Immature natural killer cell (primary cell): ENCODE measurements around the gene GYPA. TPM values are rescaled to one million over a fixed set of nuclear protein-coding genes. Genes with fewer than 3 reads are reported as not detected.
A peak's percentile ranks its signal among the peaks of the same experiment; 100 is the strongest.
"Not testable (repeated sequence)": the region's sequence is repeated elsewhere in the genome, so short reads cannot be mapped to it uniquely, and the experiment has no call there.

Experiments
- DNase-seq, 3 donors: peaks; one replicate each; pipeline ENCODE4 v3.0.0; 2022; ENCODE audit warnings: mixed read lengths in 1 of 3
- H3K27ac Mint-ChIP-seq, 6 donors: one replicate each; pipeline ENCODE4 v1.8.0; 2020; ENCODE audit warnings: mixed read lengths in 6 of 6, mild to moderate bottlenecking in 5 of 6, inconsistent platforms in 4 of 6, moderate library complexity in 3 of 6
- H3K27me3 Mint-ChIP-seq, 3 donors: one replicate each; pipeline ENCODE4 v1.8.0; 2020 to 2021; ENCODE audit warnings: low read depth in 3 of 3, mild to moderate bottlenecking in 3 of 3, mixed read lengths in 3 of 3, moderate library complexity in 3 of 3, inconsistent platforms in 1 of 3
- H3K36me3 Mint-ChIP-seq, 3 donors: one replicate each; pipeline ENCODE4 v1.8.0; 2020; ENCODE audit warnings: mixed read lengths in 3 of 3, inconsistent platforms in 2 of 3, mild to moderate bottlenecking in 2 of 3
- H3K4me1 Mint-ChIP-seq, 2 donors: one replicate each; pipeline ENCODE4 v1.8.0; 2020; ENCODE audit warnings: inconsistent platforms in 2 of 2, mild to moderate bottlenecking in 2 of 2, mixed read lengths in 2 of 2, moderate library complexity in 1 of 2
- H3K4me3 Mint-ChIP-seq, 5 donors: one replicate each; pipeline ENCODE4 v1.8.0; 2020; ENCODE audit warnings: mild to moderate bottlenecking in 5 of 5, mixed read lengths in 5 of 5, inconsistent platforms in 3 of 5, moderate library complexity in 3 of 5
- H3K9me3 Mint-ChIP-seq, 6 donors: one replicate each; pipeline ENCODE4 v1.8.0; 2020; ENCODE audit warnings: mild to moderate bottlenecking in 6 of 6, mixed read lengths in 6 of 6, inconsistent platforms in 4 of 6, moderate library complexity in 3 of 6
- polyA plus RNA-seq, 3 donors: library from polyadenylated mRNA; unstranded; fragments of 300-500 nt; fragmentation: Illumina TruSeq; gene quantifications; one replicate each; pipeline ENCODE4 v1.2.3, GENCODE V29; 2021

Gene GYPA
- polyA plus RNA-seq, 3 donors from 2014 or later, result not detected

DNA sequence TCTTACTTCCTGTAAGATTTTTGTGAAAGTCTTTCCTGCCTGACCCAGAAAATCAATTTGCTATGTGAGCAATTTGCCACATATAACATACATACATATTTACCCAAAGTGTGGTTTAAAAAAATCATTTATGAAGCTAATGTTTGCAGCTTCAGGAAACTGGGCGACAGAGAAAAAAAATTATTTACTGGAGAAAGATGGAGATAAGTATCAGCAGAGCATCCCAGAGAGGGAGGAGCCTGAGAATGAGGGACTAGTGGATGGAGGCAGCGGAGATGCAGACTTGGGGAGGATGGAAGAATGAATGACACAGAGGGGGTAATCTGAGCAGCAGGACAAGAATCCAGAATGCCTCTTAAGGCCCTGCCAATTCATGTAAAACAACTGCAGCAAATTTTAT, 975 bp upstream of the GYPA start:
- Mint-ChIP-seq H3K4me3 (no peak overlapping the region), H3K27me3 (peaks cover 0 to 4% (median 1%) of the 10 kb centered on the region in 3 donors), H3K36me3 (no peaks in the 10 kb centered on the region), H3K27ac (no peak overlapping the region), H3K4me1 (no peaks in the 10 kb centered on the region), H3K9me3 (no peaks in the 10 kb centered on the region)
- DNase-seq, result no peak

DNA sequence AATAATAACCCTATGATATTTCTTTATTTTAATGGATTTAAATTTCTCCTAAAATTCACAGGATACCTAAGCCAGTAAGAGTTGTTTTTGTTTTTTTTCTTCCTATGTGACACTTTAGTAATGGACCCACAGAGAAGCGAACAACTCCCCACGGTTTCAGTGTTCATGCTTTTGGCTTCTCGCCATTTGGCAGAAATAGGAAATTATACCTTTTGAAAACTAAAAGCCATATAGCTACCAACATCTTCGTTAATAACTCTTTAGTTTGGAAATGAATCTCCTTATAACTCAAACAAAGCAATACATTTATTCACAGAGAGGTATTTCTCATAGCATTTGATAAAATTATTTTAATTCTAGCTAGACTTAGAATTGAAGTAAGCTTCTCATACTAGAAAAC, 527 bp downstream of the GYPA start:
- DNase-seq, H3K9me3 Mint-ChIP-seq: not testable (repeated sequence)

DNA sequence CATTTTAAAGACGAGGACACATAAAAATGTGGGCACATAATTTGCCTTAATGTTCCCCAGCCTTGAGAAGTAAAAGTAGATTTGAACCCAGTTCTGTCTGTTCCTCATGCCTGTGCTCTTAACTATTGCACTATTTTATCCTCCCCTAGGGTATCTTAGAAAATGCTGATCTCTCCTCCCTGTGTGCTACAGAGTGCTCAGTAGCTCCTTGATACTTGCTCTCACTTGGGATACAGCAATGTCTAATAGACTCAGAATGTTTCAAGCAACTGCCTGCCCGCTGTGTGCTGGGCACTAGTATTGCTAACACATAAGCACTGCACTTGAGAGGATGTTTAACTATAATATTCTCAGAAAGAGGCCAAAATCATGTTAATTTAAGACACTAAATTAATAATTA, 971 bp downstream of the GYPA start:
- H3K4me3 Mint-ChIP-seq, DNase-seq, H3K27ac Mint-ChIP-seq, H3K36me3 Mint-ChIP-seq, H3K27me3 Mint-ChIP-seq, H3K4me1 Mint-ChIP-seq, H3K9me3 Mint-ChIP-seq: not testable (repeated sequence)

More for the DNA sequence above, 527 bp downstream of the GYPA start:
- H3K27me3 Mint-ChIP-seq, H3K36me3 Mint-ChIP-seq, H3K4me1 Mint-ChIP-seq, H3K27ac Mint-ChIP-seq, H3K4me3 Mint-ChIP-seq: not testable (repeated sequence)

DNA sequence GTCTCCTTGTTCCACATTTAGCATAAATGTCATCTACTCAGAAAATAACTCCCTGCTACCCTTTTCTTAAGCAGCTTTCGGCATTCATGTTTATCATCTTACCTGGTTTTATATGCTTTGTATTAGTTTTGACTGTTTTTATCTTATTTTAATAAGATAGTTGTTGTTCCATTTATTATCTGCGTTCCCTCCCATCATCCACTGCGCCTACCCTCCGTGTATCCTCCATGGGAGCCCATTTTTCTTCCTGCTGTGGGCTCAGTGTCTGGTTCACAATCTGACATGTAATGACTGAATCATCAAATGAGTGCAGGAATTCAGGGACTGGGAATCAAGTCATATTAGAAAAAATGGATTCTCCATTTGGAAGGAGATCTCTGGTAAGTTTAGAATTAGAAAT, 2.3 kb downstream of the GYPA start:
- not testable (repeated sequence) for H3K27me3 Mint-ChIP-seq, H3K9me3 Mint-ChIP-seq, DNase-seq, H3K4me3 Mint-ChIP-seq, H3K27ac Mint-ChIP-seq, H3K36me3 Mint-ChIP-seq, H3K4me1 Mint-ChIP-seq

DNA sequence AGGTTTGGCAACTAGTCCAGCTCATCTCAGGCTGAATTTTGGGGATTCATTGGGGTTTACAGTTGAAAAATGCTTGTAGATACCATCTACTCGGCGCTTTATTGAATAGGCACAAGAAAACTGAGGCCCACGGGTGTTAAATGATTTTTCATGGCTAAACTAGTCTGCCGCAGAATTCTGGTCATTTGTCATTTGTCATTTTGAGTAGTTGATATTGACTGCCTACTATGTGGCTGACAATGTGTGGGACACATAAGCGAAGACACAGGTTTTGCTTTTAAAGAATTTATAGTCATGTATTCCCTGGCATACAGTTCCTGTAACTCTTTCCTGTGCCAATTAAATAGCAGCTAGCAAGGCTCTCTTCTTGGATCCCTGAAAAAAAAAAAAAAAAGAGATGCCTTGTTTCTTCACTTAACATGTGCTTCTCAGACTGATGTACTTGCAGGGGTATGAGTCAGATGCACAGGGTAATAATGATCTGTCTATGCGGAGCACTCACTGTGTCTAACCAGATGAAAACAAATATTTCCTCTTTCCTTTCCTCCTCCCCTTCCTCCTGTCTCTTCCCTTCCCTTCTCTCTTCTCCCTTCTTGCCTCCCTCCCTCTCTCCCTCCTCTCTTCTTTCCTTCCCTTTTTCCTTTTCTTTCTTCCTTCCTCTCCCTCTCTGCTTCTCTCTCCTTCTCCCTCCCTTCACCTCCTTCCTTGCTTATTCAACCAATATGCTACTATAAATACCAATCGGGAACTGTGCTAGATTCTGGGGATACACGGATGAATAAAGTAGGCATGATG, 3.2 kb downstream of the GYPA start:
- H3K27me3 Mint-ChIP-seq, H3K4me3 Mint-ChIP-seq, H3K27ac Mint-ChIP-seq, H3K4me1 Mint-ChIP-seq, DNase-seq, H3K36me3 Mint-ChIP-seq, H3K9me3 Mint-ChIP-seq: not testable (repeated sequence)

DNA sequence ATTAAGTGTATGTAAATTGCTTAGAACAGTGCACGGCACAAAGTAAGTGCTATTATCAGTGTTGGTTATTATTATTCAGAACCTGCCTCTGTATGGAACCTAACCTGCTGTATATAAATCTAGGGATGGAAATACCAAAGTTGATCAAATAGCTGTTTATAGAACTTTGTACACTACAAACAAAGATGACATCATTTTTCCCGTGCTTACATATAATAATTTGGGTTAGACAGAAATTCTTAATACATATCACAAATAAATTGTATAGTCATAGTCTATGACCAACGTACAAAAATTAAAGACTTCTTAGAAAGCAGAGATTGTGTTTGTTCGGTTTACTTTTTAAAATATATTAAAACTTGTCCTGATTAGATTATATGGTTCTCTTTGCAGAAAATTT, 4.3 kb downstream of the GYPA start:
- not testable (repeated sequence) for H3K4me1 Mint-ChIP-seq, H3K36me3 Mint-ChIP-seq, H3K27me3 Mint-ChIP-seq, H3K27ac Mint-ChIP-seq, H3K4me3 Mint-ChIP-seq, DNase-seq, H3K9me3 Mint-ChIP-seq

DNA sequence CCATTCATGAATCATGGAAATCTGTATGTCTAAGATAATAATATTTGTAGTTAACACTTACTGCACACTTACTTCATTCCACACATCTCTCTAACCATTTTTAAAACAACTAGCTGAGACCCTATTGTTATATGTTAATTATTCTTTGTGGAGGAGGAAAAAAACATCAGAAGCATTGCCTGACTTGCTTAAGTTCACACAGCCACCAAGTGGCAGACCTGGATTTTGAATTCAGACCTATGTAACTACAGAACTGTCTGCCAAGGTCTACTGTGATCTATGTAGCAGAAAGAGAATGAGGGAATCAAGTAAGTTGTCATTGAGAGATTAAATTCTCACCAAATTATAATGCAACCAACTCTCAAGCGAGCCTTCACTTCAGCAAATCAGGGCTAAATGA, 10.4 kb downstream of the GYPA start:
- not testable (repeated sequence) for H3K4me3 Mint-ChIP-seq

DNA sequence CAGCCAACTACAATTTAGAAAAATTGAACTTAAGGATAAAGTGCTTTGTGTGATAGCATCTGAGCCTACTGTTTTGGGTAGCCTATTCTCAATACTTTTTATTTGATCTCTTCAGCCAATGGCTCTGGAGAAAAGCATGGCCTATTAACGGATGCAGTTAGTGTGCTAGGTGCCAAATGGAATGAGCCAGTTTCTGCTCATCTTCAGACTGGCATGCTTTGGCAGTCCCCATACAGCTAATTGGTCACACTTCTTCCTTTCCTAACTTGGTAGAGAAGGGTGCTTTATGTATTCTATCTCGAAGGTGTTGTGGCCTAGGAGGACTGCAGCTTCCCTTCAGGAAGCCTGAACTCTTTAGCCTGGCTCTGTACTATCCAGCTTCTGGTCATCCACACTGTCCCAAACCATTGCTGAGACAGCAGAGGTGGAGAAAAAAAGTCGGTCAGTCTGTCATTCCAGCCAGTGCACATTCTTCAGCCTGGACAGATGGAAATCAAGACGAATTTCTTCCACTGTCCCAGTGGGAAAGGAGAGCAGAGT, 11.1 kb downstream of the GYPA start:
- H3K27ac Mint-ChIP-seq, H3K4me3 Mint-ChIP-seq, DNase-seq, H3K27me3 Mint-ChIP-seq, H3K9me3 Mint-ChIP-seq, H3K4me1 Mint-ChIP-seq, H3K36me3 Mint-ChIP-seq: not testable (repeated sequence)

More for the DNA sequence above, 10.4 kb downstream of the GYPA start:
- H3K36me3 Mint-ChIP-seq, H3K9me3 Mint-ChIP-seq, DNase-seq, H3K27ac Mint-ChIP-seq, H3K4me1 Mint-ChIP-seq, H3K27me3 Mint-ChIP-seq: not testable (repeated sequence)

DNA sequence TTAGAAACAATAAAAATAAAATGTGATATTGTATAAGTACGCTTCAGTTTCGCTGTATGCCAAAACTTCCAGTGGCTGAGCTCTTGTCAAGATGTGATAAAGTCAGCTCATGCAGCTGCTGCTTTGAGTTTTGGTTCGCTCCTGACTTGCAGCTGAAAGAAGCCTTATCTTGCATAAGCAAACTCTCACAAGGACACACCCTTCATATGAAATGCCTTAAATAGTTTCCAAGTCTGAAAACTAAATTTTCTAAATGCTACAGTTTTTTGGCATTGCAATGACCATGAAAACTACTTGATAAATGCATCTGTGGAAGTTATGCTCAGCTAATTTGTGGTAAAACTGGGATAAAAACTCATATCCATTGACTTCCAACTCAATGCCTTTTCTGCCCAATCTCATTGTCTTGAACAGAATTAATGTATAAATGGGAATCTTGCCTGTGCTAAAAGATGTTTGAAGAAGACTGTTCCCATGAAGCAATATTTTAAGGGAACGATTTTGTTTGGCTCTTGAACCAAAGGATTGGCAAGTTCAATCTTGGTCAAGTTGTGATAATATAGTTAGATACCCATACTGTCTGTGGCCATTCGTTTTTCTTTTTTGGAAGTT, 11.7 kb downstream of the GYPA start:
- H3K27me3 Mint-ChIP-seq, DNase-seq, H3K4me3 Mint-ChIP-seq, H3K4me1 Mint-ChIP-seq, H3K27ac Mint-ChIP-seq, H3K36me3 Mint-ChIP-seq, H3K9me3 Mint-ChIP-seq: not testable (repeated sequence)

DNA sequence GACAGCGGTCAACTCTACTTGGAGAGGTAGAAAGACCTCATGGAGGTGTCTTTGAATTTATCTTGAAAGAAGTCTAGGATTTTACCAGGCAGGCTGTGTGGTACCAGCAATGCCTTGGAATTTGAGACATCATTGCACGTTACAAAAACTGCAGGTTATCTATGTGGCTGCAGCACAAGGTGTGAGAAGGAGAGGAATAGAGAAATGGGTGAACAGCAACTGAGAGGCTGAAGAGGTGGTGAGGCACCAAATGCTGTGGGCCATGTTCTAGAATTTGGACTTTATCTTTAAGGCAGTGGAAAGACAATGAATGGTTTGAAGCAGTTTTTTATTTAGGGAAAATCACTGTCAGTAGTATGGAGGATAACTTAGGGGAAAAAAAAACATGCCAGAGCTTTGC, 15.4 kb downstream of the GYPA start:
- not testable (repeated sequence) for DNase-seq, H3K27ac Mint-ChIP-seq, H3K4me1 Mint-ChIP-seq, H3K27me3 Mint-ChIP-seq, H3K36me3 Mint-ChIP-seq, H3K4me3 Mint-ChIP-seq, H3K9me3 Mint-ChIP-seq

DNA sequence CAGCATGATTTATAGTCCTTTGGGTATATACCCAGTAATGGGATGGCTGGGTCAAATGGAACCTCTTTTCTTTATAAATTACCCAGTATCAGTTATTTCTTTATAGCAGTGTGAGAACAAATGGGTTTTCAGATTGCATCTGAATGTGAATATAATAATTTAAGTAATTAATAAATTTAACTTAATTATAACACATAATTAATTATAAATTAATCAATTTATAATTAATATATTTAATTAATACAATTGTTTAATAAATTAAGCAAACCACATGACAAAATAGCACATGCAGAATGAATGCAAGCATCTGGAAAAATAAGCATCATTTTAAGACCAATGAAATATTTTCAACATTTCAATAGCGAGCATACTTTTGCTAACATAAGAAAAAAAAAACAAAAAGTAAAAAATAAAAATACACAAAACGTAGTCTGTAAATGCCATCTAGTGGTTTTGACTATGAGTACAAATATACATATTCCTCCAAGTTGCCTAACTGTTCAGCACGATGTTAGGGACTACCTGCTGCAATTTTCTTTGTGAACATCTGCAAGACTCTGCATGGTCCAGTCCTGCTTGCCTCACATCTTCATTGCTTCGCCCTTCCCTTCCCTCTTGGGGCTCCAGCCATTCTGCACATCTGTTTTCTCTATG, 16.4 kb downstream of the GYPA start:
- DNase-seq, H3K36me3 Mint-ChIP-seq, H3K4me1 Mint-ChIP-seq, H3K9me3 Mint-ChIP-seq, H3K4me3 Mint-ChIP-seq, H3K27ac Mint-ChIP-seq, H3K27me3 Mint-ChIP-seq: not testable (repeated sequence)

DNA sequence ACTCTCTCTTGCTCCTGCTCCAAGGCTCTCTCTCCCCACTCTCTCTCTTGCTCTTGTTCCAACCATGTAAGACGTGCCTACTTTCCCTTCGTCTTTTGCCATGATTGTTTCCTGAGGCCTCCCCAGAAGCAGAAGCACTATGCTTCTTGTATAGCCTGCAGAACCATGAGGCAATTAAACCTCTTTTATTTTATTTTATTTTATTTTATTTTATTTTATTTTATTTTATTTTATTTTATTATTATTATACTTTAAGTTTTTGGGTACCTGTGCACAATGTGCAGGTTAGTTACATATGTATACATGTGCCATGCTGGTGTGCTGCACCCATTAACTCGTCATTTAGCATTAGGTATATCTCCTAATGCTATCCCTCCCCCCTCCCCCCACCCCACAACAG, 17.2 kb downstream of the GYPA start:
- not testable (repeated sequence) for H3K36me3 Mint-ChIP-seq, H3K27me3 Mint-ChIP-seq, H3K4me1 Mint-ChIP-seq, DNase-seq, H3K27ac Mint-ChIP-seq, H3K9me3 Mint-ChIP-seq, H3K4me3 Mint-ChIP-seq

DNA sequence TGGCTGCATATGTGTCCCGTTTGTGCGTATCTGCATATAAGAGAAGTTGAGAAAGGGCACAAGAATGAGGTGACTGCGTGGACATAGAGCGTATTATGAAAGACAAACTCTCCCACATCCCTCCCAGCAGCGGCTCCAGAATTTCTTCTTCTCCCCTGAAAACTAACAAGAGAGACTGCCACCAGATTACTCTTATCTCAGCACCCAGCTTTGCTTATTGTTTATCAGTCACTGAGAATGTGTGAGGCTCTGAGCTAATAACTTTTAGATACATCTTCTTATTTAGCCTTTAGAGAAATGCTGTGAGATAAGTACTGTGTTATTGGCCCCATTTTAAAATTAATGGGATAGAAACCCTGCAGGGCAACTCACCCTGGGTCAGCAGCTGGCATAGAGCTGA, 20.8 kb downstream of the GYPA start:
- not testable (repeated sequence) for DNase-seq, H3K36me3 Mint-ChIP-seq, H3K4me3 Mint-ChIP-seq, H3K27me3 Mint-ChIP-seq, H3K9me3 Mint-ChIP-seq, H3K27ac Mint-ChIP-seq
- H3K4me1 Mint-ChIP-seq, result peaks cover 5 to 10% of the 10 kb centered on the region in 2 donors

DNA sequence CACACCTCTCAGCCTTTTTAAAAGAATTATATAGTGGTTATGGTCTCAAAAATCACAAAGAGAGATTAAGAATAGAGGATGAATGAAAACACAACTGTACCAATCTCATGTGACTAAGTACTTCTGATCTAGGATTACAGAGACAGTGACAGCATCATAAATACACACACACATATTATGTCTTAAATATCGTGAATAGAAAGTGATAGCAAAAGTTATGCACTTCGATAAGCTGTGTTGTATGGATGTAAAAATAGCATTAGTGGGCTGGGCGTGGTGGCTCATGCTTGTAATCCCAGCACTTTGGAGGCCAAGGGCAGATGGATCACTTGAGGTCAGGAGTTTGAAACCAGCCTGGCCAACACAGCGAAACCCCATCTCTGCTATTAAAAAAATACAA, 25.0 kb downstream of the GYPA start:
- Mint-ChIP-seq H3K36me3 (no peaks in the 10 kb centered on the region), H3K27ac (peak overlapping the region in 1 of 6 donors; percentile 7), H3K4me3 (peak overlapping the region in 2 of 5 donors; percentile 6 to 33), H3K9me3 (no peaks in the 10 kb centered on the region), H3K4me1 (peaks cover 5 to 12% of the 10 kb centered on the region in 2 donors), H3K27me3 (no peaks in the 10 kb centered on the region)
- DNase-seq, result no peak
